ENCODE measurements around the gene GSDME.

Gene GSDME

GRCh38 chr7:24769851-24770250 is 12.6 kb upstream of the GSDME start:
- DNase-seq (ENCODE audit: low read depth, low spot score), result no peak

GRCh38 chr7:24769014-24769830 is 12.0 kb upstream of the GSDME start:
- no peak for DNase-seq (ENCODE audit: low read depth, low spot score)

- no peak for DNase-seq (ENCODE audit: low read depth, low spot score)
Measured at GRCh38 chr7:24767878-24768569, 10.8 kb upstream of the GSDME start.

GRCh38 chr7:24764972-24765744 is 7.9 kb upstream of the GSDME start:
- no peak for DNase-seq (ENCODE audit: low read depth, low spot score)

GRCh38 chr7:24764011-24764410 is 6.7 kb upstream of the GSDME start:
- no peak for DNase-seq (ENCODE audit: low read depth, low spot score)

- no peak for DNase-seq (ENCODE audit: low read depth, low spot score)
Measured at GRCh38 chr7:24763303-24763901, 6.1 kb upstream of the GSDME start.

- no peak for DNase-seq (ENCODE audit: low read depth, low spot score)
Measured at GRCh38 chr7:24762771-24763170, 5.5 kb upstream of the GSDME start.

GRCh38 chr7:24760968-24761367 is 3.7 kb upstream of the GSDME start:
- DNase-seq (ENCODE audit: low read depth, low spot score), result no peak

- DNase-seq (ENCODE audit: low read depth, low spot score), result no peak
Measured at GRCh38 chr7:24756545-24757352, 515 bp downstream of the GSDME start.

- DNase-seq (ENCODE audit: low read depth, low spot score), result peak; percentile 33
Measured at GRCh38 chr7:24755541-24756407, 1.5 kb downstream of the GSDME start.

- DNase-seq (ENCODE audit: low read depth, low spot score), result no peak
Measured at GRCh38 chr7:24754906-24755506, 2.3 kb downstream of the GSDME start.

GRCh38 chr7:24752073-24752800 is 5.0 kb downstream of the GSDME start:
- DNase-seq (ENCODE audit: low read depth, low spot score), result no peak

- no peak for DNase-seq (ENCODE audit: low read depth, low spot score)
Measured at GRCh38 chr7:24751484-24751883, 5.8 kb downstream of the GSDME start.

GRCh38 chr7:24750441-24751055 is 6.7 kb downstream of the GSDME start:
- no peak for DNase-seq (ENCODE audit: low read depth, low spot score)

- no peak for DNase-seq (ENCODE audit: low read depth, low spot score)
Measured at GRCh38 chr7:24748521-24748920, 8.7 kb downstream of the GSDME start.

- no peak for DNase-seq (ENCODE audit: low read depth, low spot score)
Measured at GRCh38 chr7:24745355-24745754, 11.9 kb downstream of the GSDME start.

GRCh38 chr7:24743471-24743870 is 13.8 kb downstream of the GSDME start:
- DNase-seq (ENCODE audit: low read depth, low spot score), result no peak

- DNase-seq (ENCODE audit: low read depth, low spot score), result no peak
Measured at GRCh38 chr7:24742506-24743162, 14.6 kb downstream of the GSDME start.
